SH-SY5Y (cell line): ENCODE measurements around the gene CCSER1.

Experiments used
- GATA2 ChIP-seq: IDR thresholded peaks from 2 replicates; pipeline ENCODE4 v1.6.1; 2011; ENCODE audit warnings: mild to moderate bottlenecking, low read depth, low read length
- GATA3 ChIP-seq: IDR thresholded peaks from 2 replicates; pipeline ENCODE4 v1.6.1; 2011; ENCODE audit warnings: low read depth, mild to moderate bottlenecking, low read length, moderate library complexity

Gene CCSER1

GRCh38 chr4:90127223-90127705, at the start of gene CCSER1:
CCSER1 (plus strand) TSS chr4:90127394.
- TF ChIP-seq GATA2 (no peak), GATA3 (no peak)

- TF ChIP-seq GATA2 (no peak), GATA3 (no peak)
Measured at GRCh38 chr4:90078440-90078839, 48.8 kb upstream of the CCSER1 start.

- TF ChIP-seq GATA3 = peak; percentile 91
- TF ChIP-seq GATA2 = peak; percentile 69
Measured at GRCh38 chr4:90080116-90080515, 47.1 kb upstream of the CCSER1 start.

DNA sequence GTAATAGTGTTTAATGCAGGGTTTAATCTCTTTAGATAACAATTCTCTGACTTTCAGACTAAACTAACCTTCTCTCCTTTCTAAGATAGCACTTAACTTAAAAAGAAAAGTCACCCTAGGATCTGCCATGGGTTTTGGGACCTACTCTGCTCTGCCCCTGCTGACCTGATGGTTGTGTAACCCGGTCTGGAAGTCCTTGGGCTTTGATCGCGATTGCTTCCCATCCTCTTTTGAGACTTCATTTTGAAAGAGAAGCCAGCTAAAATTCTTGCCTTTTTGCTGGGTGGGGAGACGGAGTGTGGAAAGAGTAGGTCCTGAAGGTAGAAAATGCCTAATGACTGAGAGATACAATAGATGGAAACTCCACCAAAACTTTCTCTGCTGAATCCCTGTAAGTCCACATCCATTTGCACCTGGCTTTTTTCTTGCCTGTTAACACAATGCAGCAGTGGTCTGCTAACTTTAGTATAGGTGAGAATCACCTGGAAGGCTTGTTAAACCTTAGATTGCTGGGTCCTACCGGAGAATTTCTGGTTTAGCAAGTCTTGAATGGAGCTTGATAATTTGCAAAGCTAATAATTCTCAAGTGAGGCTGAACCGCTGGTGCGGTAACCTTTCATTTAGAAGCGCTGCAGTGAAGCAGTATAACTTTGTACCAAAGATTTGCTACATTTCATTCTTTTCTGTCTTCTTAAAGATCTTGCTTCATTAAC, 45.6 kb upstream of the CCSER1 start:
- TF ChIP-seq GATA3 (no peak), GATA2 (no peak)

DNA sequence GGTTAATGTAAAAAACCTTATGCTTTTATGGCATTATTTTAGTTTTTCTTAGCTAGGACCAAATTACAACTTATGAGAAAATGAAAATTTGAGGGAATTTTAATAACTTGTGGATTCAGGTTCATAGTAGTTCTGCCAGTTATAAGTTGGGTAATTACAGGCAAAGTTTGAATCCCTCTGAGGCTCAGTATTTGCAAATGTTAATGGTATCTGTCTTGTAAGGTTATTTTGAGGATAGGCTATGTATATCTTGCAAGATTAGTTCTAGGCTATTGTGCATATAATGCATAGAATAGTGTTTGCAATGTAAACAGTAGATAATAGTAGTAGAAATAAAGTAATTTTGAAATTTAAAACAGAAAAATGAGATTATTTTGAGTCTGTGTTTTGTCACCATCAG, 44.7 kb upstream of the CCSER1 start:
- TF ChIP-seq GATA3 (no peak), GATA2 (no peak)

- TF ChIP-seq GATA2 = no peak
- TF ChIP-seq GATA3 = no peak
Measured at GRCh38 chr4:90084277-90084966, 42.8 kb upstream of the CCSER1 start.

DNA sequence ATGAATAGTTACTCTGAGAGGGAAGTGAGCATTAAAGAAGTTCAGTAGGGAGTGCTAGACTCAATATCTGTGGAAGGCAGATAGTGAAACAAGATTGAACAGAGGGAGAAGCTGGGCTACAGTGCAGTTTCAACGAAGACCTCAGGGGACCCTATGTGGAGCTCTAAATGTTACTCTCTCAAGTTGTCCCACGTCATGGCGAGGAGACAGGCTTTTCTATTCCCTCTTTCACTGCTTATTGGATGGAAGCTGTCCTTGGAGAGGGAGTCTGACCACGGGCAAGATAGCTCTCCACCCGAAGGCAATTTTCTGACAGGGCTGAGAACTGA, 42.3 kb upstream of the CCSER1 start:
- no peak for TF ChIP-seq GATA3
- TF ChIP-seq GATA2 = no peak

DNA sequence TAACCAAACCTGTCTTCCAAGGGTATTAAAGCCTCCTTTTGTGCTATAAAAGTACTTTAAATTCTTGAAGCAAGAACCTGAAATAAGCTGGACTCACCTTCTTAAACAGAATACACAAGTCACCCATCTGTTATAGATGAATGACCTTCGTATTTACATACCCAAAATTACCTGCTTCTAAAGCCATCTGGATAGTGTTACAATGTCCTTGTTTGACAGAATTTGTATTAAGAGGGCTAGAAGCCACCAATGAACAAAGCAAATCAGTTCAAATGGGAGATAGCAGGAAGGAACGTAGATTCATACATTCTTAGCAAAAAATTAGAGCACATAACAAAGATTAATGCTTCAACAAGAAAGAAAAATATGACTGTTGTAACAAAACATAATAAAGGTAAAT, 33.7 kb upstream of the CCSER1 start:
- no peak for TF ChIP-seq GATA3
- no peak for TF ChIP-seq GATA2

DNA sequence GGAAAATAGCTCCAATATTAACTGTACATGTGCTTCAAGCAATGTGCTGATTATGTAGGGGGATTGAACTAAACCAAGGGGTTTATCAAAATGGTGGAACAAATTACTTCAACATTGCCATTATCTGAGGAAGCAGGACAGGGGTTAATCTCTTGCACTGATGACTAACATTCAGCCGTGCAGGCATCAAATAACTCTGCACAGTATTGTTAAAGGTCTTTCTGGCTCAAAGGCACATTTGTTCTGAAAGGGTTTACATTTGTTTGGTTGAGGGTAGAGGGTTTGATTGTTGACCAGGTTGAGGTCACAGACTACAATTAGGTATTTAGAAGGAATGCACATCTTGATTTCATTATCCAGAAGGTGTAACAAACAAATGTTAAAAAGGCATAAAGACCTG, 32.2 kb upstream of the CCSER1 start:
- TF ChIP-seq GATA3 = no peak
- TF ChIP-seq GATA2 = no peak

- TF ChIP-seq GATA3 = no peak
- TF ChIP-seq GATA2 = no peak
Measured at GRCh38 chr4:90099812-90100211, 27.4 kb upstream of the CCSER1 start.

- no peak for TF ChIP-seq GATA3
- no peak for TF ChIP-seq GATA2
Measured at GRCh38 chr4:90103991-90104390, 23.2 kb upstream of the CCSER1 start.

- peak; percentile 99 for TF ChIP-seq GATA3
- TF ChIP-seq GATA2 = peak; percentile 96
Measured at GRCh38 chr4:90105274-90105673, 21.9 kb upstream of the CCSER1 start.

GRCh38 chr4:90112715-90113114, 14.5 kb upstream of the CCSER1 start:
- TF ChIP-seq GATA2 (no peak), GATA3 (no peak)

- TF ChIP-seq GATA2 = no peak
- no peak for TF ChIP-seq GATA3
Measured at GRCh38 chr4:90113881-90114457, 13.2 kb upstream of the CCSER1 start.

DNA sequence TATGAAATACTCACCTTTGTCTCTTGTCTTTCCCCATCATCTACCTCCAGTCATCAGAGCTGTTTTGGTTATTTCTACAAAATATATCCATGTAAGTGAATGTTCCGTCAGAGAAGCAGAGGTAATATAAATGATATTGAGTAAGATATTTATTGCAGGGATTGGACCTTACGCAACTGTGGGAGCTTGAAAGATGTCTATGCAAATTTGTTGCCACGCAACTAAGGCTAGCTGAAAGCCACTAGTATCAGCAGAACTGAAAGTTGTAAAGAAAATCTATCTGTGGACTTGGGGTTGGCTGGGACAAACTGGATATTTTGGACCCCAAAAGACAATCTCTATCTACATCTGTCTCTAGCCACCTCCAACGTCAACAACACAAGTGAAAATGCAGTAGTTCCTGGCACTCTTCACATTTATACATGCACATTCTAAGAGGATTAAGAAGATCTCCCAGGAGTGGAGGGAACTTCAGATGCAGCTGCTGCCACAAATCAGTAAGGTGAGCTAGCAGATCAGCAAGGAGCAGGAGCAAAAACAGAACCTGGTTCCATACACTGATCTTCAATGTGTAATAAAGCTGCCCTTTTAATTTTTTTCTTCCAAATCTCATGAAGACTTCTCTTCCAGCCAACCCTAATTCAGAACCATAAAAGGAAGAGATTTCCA, 8.5 kb upstream of the CCSER1 start:
- TF ChIP-seq GATA2 (no peak), GATA3 (no peak)
